SU-DHL-6 (cell line): Measurements from ENCODE around the gene GRM8.

Experiments used
- H2AFZ ChIP-seq: fragments of 200-600 bp; sonication (generic); 2 replicates; pipeline ENCODE4 v1.6.1; 2014; ENCODE audit warnings: low read depth, mild to moderate bottlenecking, moderate library complexity, mixed read lengths, antibody characterized with exemption, low read length; ENCODE audit not compliant: severe bottlenecking
- H3F3A ChIP-seq: fragments of 200-600 bp; shearing (Covaris generic); 2 replicates; pipeline ENCODE4 v1.6.0; 2016; ENCODE audit warnings: antibody characterized with exemption, mild to moderate bottlenecking; ENCODE audit not compliant: insufficient read depth
- H3K27ac ChIP-seq: fragments of 200-600 bp; sonication (generic); 2 replicates; pipeline ENCODE4 v1.5.1; 2016; ENCODE audit warnings: low read depth, mild to moderate bottlenecking, low read length, moderate library complexity, mixed read lengths
- H3K27me3 ChIP-seq: fragments of 200-600 bp; sonication (generic), shearing (Covaris generic); 2 replicates; pipeline ENCODE4 v1.6.0; 2014; ENCODE audit warnings: mild to moderate bottlenecking, low read length
- H3K36me3 ChIP-seq: fragments of 200-600 bp; sonication (generic); 2 replicates; pipeline ENCODE4 v1.6.1; 2014; ENCODE audit warnings: mild to moderate bottlenecking, low read length, mixed read lengths
- H3K4me2 ChIP-seq: fragments of 300-600, 200-600 bp; shearing (Covaris generic), sonication (generic); 2 replicates; pipeline ENCODE4 v1.6.0; 2014; ENCODE audit warnings: low read length, low read depth, mild to moderate bottlenecking; ENCODE audit not compliant: poor library complexity, severe bottlenecking
- H3K4me3 ChIP-seq: fragments of 200-600 bp; sonication (generic); 2 replicates; pipeline ENCODE4 v1.5.1; 2014; ENCODE audit warnings: antibody characterized with exemption, low read length, mild to moderate bottlenecking, mixed read lengths; ENCODE audit not compliant: insufficient read depth, poor library complexity, severe bottlenecking
- H3K79me2 ChIP-seq: fragments of 200-600 bp; sonication (generic); 2 replicates; pipeline ENCODE4 v1.6.1; 2014; ENCODE audit warnings: mild to moderate bottlenecking, low read length, moderate library complexity; ENCODE audit not compliant: insufficient read depth
- H3K9ac ChIP-seq: fragments of 200-600 bp; sonication (generic); 2 replicates; pipeline ENCODE4 v1.7.0; 2014; ENCODE audit warnings: mild to moderate bottlenecking, low read length
- H3K9me2 ChIP-seq: fragments of 200-600 bp; sonication (generic); replicated peaks from 2 replicates; pipeline ENCODE4 v1.6.1; 2014; ENCODE audit warnings: low read length; ENCODE audit not compliant: insufficient read depth
- H3K9me3 ChIP-seq: fragments of 200-600 bp; sonication (generic); 2 replicates; pipeline ENCODE4 v1.6.1; 2014; ENCODE audit warnings: low read length, mixed read lengths; ENCODE audit not compliant: insufficient read depth
- H4K20me1 ChIP-seq: fragments of 200-600 bp; sonication (generic); 2 replicates; pipeline ENCODE4 v1.6.1; 2014; ENCODE audit warnings: low read depth, mild to moderate bottlenecking, antibody characterized with exemption, low read length, moderate library complexity, mixed read lengths
- EZH2phosphoT487 ChIP-seq: fragments of 200-600 bp; sonication (generic), shearing (Covaris generic); conservative IDR thresholded peaks from 2 replicates; pipeline ENCODE4 v1.6.1; 2018; ENCODE audit warnings: mild to moderate bottlenecking, antibody characterized with exemption, low read length, moderate library complexity, mixed read lengths
- TF ChIP-seq, protein P1 (sequence below): fragments of 200-600 bp; sonication (generic); IDR thresholded peaks from one replicate; pipeline ENCODE4 v1.5.1; 2017; ENCODE audit warnings: antibody characterized with exemption, mild to moderate bottlenecking, low read length, moderate library complexity; ENCODE audit not compliant: insufficient read depth, poor library complexity, severe bottlenecking

The GRM8 gene

GRCh38 chr7:126453104-126453503 lies 799.6 kb downstream of the GRM8 start:
- no peaks in the 10 kb centered on the region for H3K79me2 ChIP-seq
- H2AFZ ChIP-seq: no peak overlapping the region
- H4K20me1 ChIP-seq: no peaks in the 10 kb centered on the region; the same call in 1 of the 2 replicates
- H3K27me3 ChIP-seq: no peaks in the 10 kb centered on the region
- no peak for TF ChIP-seq EZH2phosphoT487
- TF ChIP-seq, protein P1, sequence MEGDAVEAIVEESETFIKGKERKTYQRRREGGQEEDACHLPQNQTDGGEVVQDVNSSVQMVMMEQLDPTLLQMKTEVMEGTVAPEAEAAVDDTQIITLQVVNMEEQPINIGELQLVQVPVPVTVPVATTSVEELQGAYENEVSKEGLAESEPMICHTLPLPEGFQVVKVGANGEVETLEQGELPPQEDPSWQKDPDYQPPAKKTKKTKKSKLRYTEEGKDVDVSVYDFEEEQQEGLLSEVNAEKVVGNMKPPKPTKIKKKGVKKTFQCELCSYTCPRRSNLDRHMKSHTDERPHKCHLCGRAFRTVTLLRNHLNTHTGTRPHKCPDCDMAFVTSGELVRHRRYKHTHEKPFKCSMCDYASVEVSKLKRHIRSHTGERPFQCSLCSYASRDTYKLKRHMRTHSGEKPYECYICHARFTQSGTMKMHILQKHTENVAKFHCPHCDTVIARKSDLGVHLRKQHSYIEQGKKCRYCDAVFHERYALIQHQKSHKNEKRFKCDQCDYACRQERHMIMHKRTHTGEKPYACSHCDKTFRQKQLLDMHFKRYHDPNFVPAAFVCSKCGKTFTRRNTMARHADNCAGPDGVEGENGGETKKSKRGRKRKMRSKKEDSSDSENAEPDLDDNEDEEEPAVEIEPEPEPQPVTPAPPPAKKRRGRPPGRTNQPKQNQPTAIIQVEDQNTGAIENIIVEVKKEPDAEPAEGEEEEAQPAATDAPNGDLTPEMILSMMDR: no peak
- no peak overlapping the region for H3K4me2 ChIP-seq
- H3K9me3 ChIP-seq: no peaks in the 10 kb centered on the region
- 0 out of 2 replicates have a peak, but pooled peaks cover 5% of the 10 kb centered on the region for H3F3A ChIP-seq
- no peak overlapping the region for H3K27ac ChIP-seq
- H3K4me3 ChIP-seq: no peak overlapping the region
- no peaks in the 10 kb centered on the region for H3K36me3 ChIP-seq
- H3K9ac ChIP-seq: no peak overlapping the region
- no peaks in the 10 kb centered on the region for H3K9me2 ChIP-seq

- peak overlapping the region; percentile 53 for H3K9ac ChIP-seq
These were observed 802.5 kb downstream of the GRM8 start for GRCh38 chr7:126450269-126450671.

GRCh38 chr7:126449611-126450268 lies 803.0 kb downstream of the GRM8 start:
- H3K79me2 ChIP-seq: no peaks in the 10 kb centered on the region
- H2AFZ ChIP-seq: peak overlapping the region; percentile 93
- no peaks in the 10 kb centered on the region for H3K27me3 ChIP-seq
- no peaks in the 10 kb centered on the region for H3K9me3 ChIP-seq
- no peaks in the 10 kb centered on the region for H3K9me2 ChIP-seq
- peak overlapping the region; percentile 53 for H3K9ac ChIP-seq
- peak overlapping the region; percentile 95 for H3K4me2 ChIP-seq
- TF ChIP-seq EZH2phosphoT487: no peak
- TF ChIP-seq, protein P1: no peak
- peak overlapping the region; percentile 43 for H3K4me3 ChIP-seq
- peak overlapping the region; percentile 78 for H3K27ac ChIP-seq
- H3F3A ChIP-seq: 0 out of 2 replicates have a peak, but pooled peaks cover 5% of the 10 kb centered on the region
- no peaks in the 10 kb centered on the region for H4K20me1 ChIP-seq
- H3K36me3 ChIP-seq: no peaks in the 10 kb centered on the region

More at GRCh38 chr7:126450269-126450671, 802.5 kb downstream of the GRM8 start:
- no peaks in the 10 kb centered on the region for H3K9me2 ChIP-seq
- no peaks in the 10 kb centered on the region for H4K20me1 ChIP-seq
- peak overlapping the region; percentile 93 for H2AFZ ChIP-seq
- H3K27ac ChIP-seq: peak overlapping the region; percentile 78
- TF ChIP-seq EZH2phosphoT487: no peak
- TF ChIP-seq, protein P1: no peak
- H3F3A ChIP-seq: 0 out of 2 replicates have a peak, but pooled peaks cover 5% of the 10 kb centered on the region
- H3K9me3 ChIP-seq: no peaks in the 10 kb centered on the region
- no peaks in the 10 kb centered on the region for H3K79me2 ChIP-seq
- peak overlapping the region; percentile 95 for H3K4me2 ChIP-seq
- no peaks in the 10 kb centered on the region for H3K27me3 ChIP-seq
- peak overlapping the region; percentile 43 for H3K4me3 ChIP-seq
- no peaks in the 10 kb centered on the region for H3K36me3 ChIP-seq
